Transverse colon (tissue), 4 donors: ENCODE data around the gene EED. TPM values are rescaled to one million over a fixed set of nuclear protein-coding genes. Genes with fewer than 3 reads are reported as not detected.

ENCODE experiments used
- small RNA-seq, 4 donors: library from RNA; depleted of rRNA; stranded (forward); fragments of <200 nt; gene quantifications; one replicate each; pipeline ENCODE3, GENCODE V24; 2016
- total RNA-seq, 4 donors: library from RNA; depleted of rRNA; stranded (reverse); fragments of >200 nt; gene quantifications; one replicate each; pipeline ENCODE4 v1.1.0, GENCODE V29; 2016

Gene EED
- total RNA-seq, 4 donors from 2014 or later, result 2.8 to 43.5 (median 23.5) TPM

Small RNA genes within 50 kb of the gene (small RNA-seq; reads per million reads assigned to genes)
- gene RF00017, result 0 reads per million in 4 donors
- gene RN7SL225P, result 0 reads per million in 4 donors

Other genes with a start within 250 kb of the EED start
- gene PICALM, start 175.7 kb upstream of the EED start, total RNA-seq, result 100 to 1,000 TPM; 148 to 244 (median 221) TPM
- gene HIKESHI, start 57.5 kb downstream of the EED start, total RNA-seq, result 10 to 100 TPM in 3 of 4 donors, 1 to 10 TPM in 1; 2.2 to 18.7 (median 14.8) TPM
- under 1 TPM in 2 of 4 donors, not detected in 2; 0.41 to 0.64 TPM for gene CCDC81, start 130.1 kb downstream of the EED start, total RNA-seq